SK-N-MC (cell line): Measurements from ENCODE around the gene RARRES2.

Source experiments
- DNase-seq: peaks from one replicate; pipeline ENCODE4 v3.0.0-alpha.2; 2011; ENCODE audit warnings: low read depth, low spot score
- H3K27ac ChIP-seq: fragments of 200-600 bp; sonication (generic); 2 replicates; pipeline ENCODE4 v1.5.1; 2016; ENCODE audit warnings: mixed run types
- H3K36me3 ChIP-seq: fragments of 200-600 bp; sonication (generic); 2 replicates; pipeline ENCODE4 v1.6.1; 2017; ENCODE audit warnings: antibody characterized with exemption, low read length, mixed read lengths; ENCODE audit not compliant: insufficient read depth
- H3K4me3 ChIP-seq: fragments of 200-600 bp; sonication (generic); 2 replicates; pipeline ENCODE4 v1.5.1; 2016
- H3K9ac ChIP-seq: fragments of 200-600 bp; sonication (generic); 2 replicates; pipeline ENCODE4 v1.8.0; 2017; ENCODE audit warnings: mixed run types, mixed read lengths; ENCODE audit not compliant: insufficient read length
- H3K9me3 ChIP-seq: fragments of 200-600 bp; sonication (generic); 2 replicates; pipeline ENCODE4 v1.6.1; 2017; ENCODE audit warnings: low read depth, mild to moderate bottlenecking, antibody characterized with exemption, low read length, moderate library complexity, mixed read lengths
- EZH2 ChIP-seq: fragments of 200-600 bp; sonication (generic); IDR thresholded peaks from one replicate; pipeline ENCODE4 v1.6.1; 2017; ENCODE audit warnings: antibody characterized with exemption
- FOXP2 ChIP-seq: optimal IDR thresholded peaks from 2 replicates; pipeline ENCODE3; 2011; ENCODE audit warnings: mild to moderate bottlenecking, moderate library complexity; ENCODE audit not compliant: insufficient read depth; ENCODE audit errors: extremely low read length, control extremely low read depth
- POLR2AphosphoS5 ChIP-seq: IDR thresholded peaks from 2 replicates; pipeline ENCODE4 v1.6.1; 2012; ENCODE audit warnings: mild to moderate bottlenecking, low read depth, low read length, borderline replicate concordance

RARRES2 gene

GRCh38 chr7:150329331-150330120, 11.9 kb downstream of the RARRES2 start:
- no peak for DNase-seq
- Histone ChIP-seq H3K27ac (no peak overlapping the region), H3K36me3 (peaks cover 55% of the 10 kb centered on the region), H3K9me3 (no peaks in the 10 kb centered on the region), H3K4me3 (no peak overlapping the region), H3K9ac (no peak overlapping the region)
- no peak for TF ChIP-seq POLR2AphosphoS5
- TF ChIP-seq FOXP2: no peak
- no peak for TF ChIP-seq EZH2

- no peak overlapping the region for H3K27ac ChIP-seq
- no peaks in the 10 kb centered on the region for H3K9me3 ChIP-seq
- TF ChIP-seq EZH2: no peak
- TF ChIP-seq FOXP2: no peak
- TF ChIP-seq POLR2AphosphoS5: no peak
- H3K4me3 ChIP-seq: no peak overlapping the region
- H3K36me3 ChIP-seq: peaks cover 55% of the 10 kb centered on the region
- DNase-seq: no peak
- no peak overlapping the region for H3K9ac ChIP-seq
These were observed 14.1 kb downstream of the RARRES2 start for GRCh38 chr7:150327308-150327707.

- Histone ChIP-seq H3K4me3 (no peak overlapping the region), H3K36me3 (peaks cover 55% of the 10 kb centered on the region), H3K9ac (no peak overlapping the region), H3K9me3 (no peaks in the 10 kb centered on the region), H3K27ac (no peak overlapping the region)
- no peak for TF ChIP-seq EZH2
- TF ChIP-seq POLR2AphosphoS5: no peak
- TF ChIP-seq FOXP2: no peak
- DNase-seq: no peak
These were observed 14.7 kb downstream of the RARRES2 start for GRCh38 chr7:150326657-150327268.

- Histone ChIP-seq H3K9me3 (no peaks in the 10 kb centered on the region), H3K9ac (no peak overlapping the region), H3K27ac (no peak overlapping the region), H3K36me3 (peaks cover 55% of the 10 kb centered on the region), H3K4me3 (no peak overlapping the region)
- no peak for TF ChIP-seq FOXP2
- no peak for TF ChIP-seq POLR2AphosphoS5
- no peak for TF ChIP-seq EZH2
- DNase-seq: no peak
These were observed 15.5 kb downstream of the RARRES2 start for GRCh38 chr7:150325901-150326300.

GRCh38 chr7:150325110-150325611, 16.3 kb downstream of the RARRES2 start:
- Histone ChIP-seq H3K9ac (no peak overlapping the region), H3K36me3 (peaks cover 53% of the 10 kb centered on the region), H3K4me3 (no peak overlapping the region), H3K27ac (no peak overlapping the region), H3K9me3 (no peaks in the 10 kb centered on the region)
- TF ChIP-seq FOXP2 (no peak), POLR2AphosphoS5 (no peak), EZH2 (no peak)
- no peak for DNase-seq

GRCh38 chr7:150324373-150324961, 17.0 kb downstream of the RARRES2 start:
- Histone ChIP-seq H3K4me3 (peak overlapping the region; percentile 89), H3K9me3 (no peaks in the 10 kb centered on the region), H3K36me3 (peaks cover 46% of the 10 kb centered on the region), H3K9ac (peak overlapping the region; percentile 88), H3K27ac (no peak overlapping the region)
- TF ChIP-seq EZH2 (no peak), POLR2AphosphoS5 (no peak), FOXP2 (no peak)
- DNase-seq: no peak

GRCh38 chr7:150323682-150324372, 17.6 kb downstream of the RARRES2 start:
- Histone ChIP-seq H3K27ac (peak overlapping the region; percentile 10; the same call in 1 of the 2 replicates), H3K9me3 (no peaks in the 10 kb centered on the region), H3K36me3 (peaks cover 40% of the 10 kb centered on the region), H3K9ac (peak overlapping the region; percentile 88), H3K4me3 (peak overlapping the region; percentile 89)
- no peak for DNase-seq
- TF ChIP-seq POLR2AphosphoS5: no peak
- no peak for TF ChIP-seq EZH2
- no peak for TF ChIP-seq FOXP2
